Measurements from ENCODE around the gene TRIO.

GRCh38 chr5:14265570-14265969, 122.4 kb downstream of the TRIO start:
- TF ChIP-seq JUN (IDR thresholded peaks at IDR 0.05; ENCODE audit: low read depth, low read length), result no peak
- TF ChIP-seq RAD21 (IDR thresholded peaks at IDR 0.05 in 1 of 2, conservative IDR thresholded peaks at IDR 0.05 in 1 of 2; ENCODE audit: low read depth in 2 of 2, low read length in 2 of 2), result no peak
- TF ChIP-seq, protein P1, sequence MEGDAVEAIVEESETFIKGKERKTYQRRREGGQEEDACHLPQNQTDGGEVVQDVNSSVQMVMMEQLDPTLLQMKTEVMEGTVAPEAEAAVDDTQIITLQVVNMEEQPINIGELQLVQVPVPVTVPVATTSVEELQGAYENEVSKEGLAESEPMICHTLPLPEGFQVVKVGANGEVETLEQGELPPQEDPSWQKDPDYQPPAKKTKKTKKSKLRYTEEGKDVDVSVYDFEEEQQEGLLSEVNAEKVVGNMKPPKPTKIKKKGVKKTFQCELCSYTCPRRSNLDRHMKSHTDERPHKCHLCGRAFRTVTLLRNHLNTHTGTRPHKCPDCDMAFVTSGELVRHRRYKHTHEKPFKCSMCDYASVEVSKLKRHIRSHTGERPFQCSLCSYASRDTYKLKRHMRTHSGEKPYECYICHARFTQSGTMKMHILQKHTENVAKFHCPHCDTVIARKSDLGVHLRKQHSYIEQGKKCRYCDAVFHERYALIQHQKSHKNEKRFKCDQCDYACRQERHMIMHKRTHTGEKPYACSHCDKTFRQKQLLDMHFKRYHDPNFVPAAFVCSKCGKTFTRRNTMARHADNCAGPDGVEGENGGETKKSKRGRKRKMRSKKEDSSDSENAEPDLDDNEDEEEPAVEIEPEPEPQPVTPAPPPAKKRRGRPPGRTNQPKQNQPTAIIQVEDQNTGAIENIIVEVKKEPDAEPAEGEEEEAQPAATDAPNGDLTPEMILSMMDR (IDR thresholded peaks at IDR 0.05; ENCODE audit: control extremely low read depth in 1 of 3, insufficient read depth in 1 of 3, low read depth in 1 of 3, low read length in 3 of 3), result no peak
- TF ChIP-seq CEBPB (IDR thresholded peaks at IDR 0.05; ENCODE audit: low read depth, low read length), result no peak
- no peak for TF ChIP-seq POLR2A (IDR thresholded peaks at IDR 0.05; ENCODE audit: control extremely low read depth in 1 of 2, low read depth in 2 of 2, low read length in 2 of 2)
- TF ChIP-seq SUZ12 (IDR thresholded peaks at IDR 0.05; ENCODE audit: low read length), result no peak
- TF ChIP-seq, protein P2, sequence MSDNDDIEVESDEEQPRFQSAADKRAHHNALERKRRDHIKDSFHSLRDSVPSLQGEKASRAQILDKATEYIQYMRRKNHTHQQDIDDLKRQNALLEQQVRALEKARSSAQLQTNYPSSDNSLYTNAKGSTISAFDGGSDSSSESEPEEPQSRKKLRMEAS (IDR thresholded peaks at IDR 0.05), result no peak
- TF ChIP-seq YY1 (IDR thresholded peaks at IDR 0.05; ENCODE audit: low read depth, low read length), result no peak
- TF ChIP-seq TBP (IDR thresholded peaks at IDR 0.05; ENCODE audit: low read depth, low read length), result no peak
- no peak for TF ChIP-seq EP300 (IDR thresholded peaks at IDR 0.05; ENCODE audit: borderline replicate concordance in 1 of 2, low read depth in 2 of 2, low read length in 2 of 2)
- no peak for TF ChIP-seq SP1 (IDR thresholded peaks at IDR 0.05; ENCODE audit: low read depth, low read length)
- no peak for TF ChIP-seq EZH2 (IDR thresholded peaks at IDR 0.05; ENCODE audit: low read depth, low read length, severe bottlenecking)
- no peak for TF ChIP-seq NRF1 (IDR thresholded peaks at IDR 0.05; ENCODE audit: low read depth, low read length)
